Natural killer cell (primary cell): ENCODE data around the gene WNK3. TPM values are rescaled to one million over a fixed set of nuclear protein-coding genes. Genes with fewer than 3 reads are reported as not detected.

Experiments
- ATAC-seq, 3 donors: fragments of 150-1000 bp in 2 of 3; fragments of 200-7000 bp in 1 of 3; cut with Tn5 transposase; 1 replicate in 1 of 3; 2 replicates in 2 of 3; pipeline ENCODE4 v1.10.0; 2021; ENCODE audit warnings: mild to moderate bottlenecking in 2 of 3, moderate library complexity in 2 of 3
- DNase-seq, 2 donors: peaks; one replicate each; pipeline versions ENCODE4 v3.0.0 to v3.0.0-alpha.2; 2013 to 2021; ENCODE audit warnings: mixed read lengths in 1 of 2
- H3K27ac ChIP-seq: one replicate; pipeline ENCODE4 v1.5.1; 2013; ENCODE audit warnings: mild to moderate bottlenecking, low read length
- H3K27me3 ChIP-seq: one replicate; pipeline ENCODE4 v1.6.1; 2013; ENCODE audit warnings: low read length; ENCODE audit not compliant: control insufficient read depth, insufficient read depth
- H3K36me3 ChIP-seq: one replicate; pipeline ENCODE4 v1.6.1; 2013; ENCODE audit warnings: low read length; ENCODE audit not compliant: control insufficient read depth, insufficient read depth
- H3K4me1 ChIP-seq: one replicate; pipeline ENCODE4 v1.6.1; 2013; ENCODE audit warnings: low read length; ENCODE audit not compliant: control insufficient read depth, insufficient read depth
- H3K4me3 ChIP-seq: one replicate; pipeline ENCODE4 v1.5.1; 2013; ENCODE audit warnings: low read length
- H3K9me3 ChIP-seq: one replicate; pipeline ENCODE4 v1.6.1; 2013; ENCODE audit warnings: low read length; ENCODE audit not compliant: control insufficient read depth, insufficient read depth
- H3K27ac Mint-ChIP-seq, 2 donors: one replicate each; pipeline ENCODE4 v1.8.0; 2022; ENCODE audit warnings: mild to moderate bottlenecking in 2 of 2, mixed read lengths in 2 of 2, moderate library complexity in 1 of 2
- H3K27me3 Mint-ChIP-seq, 2 donors: one replicate each; pipeline ENCODE4 v1.8.0; 2022; ENCODE audit warnings: low read depth in 2 of 2, mixed read lengths in 2 of 2
- H3K36me3 Mint-ChIP-seq: one replicate; pipeline ENCODE4 v1.8.0; 2022; ENCODE audit warnings: mixed read lengths
- H3K4me1 Mint-ChIP-seq, 2 donors: one replicate each; pipeline ENCODE4 v1.8.0; 2022; ENCODE audit warnings: mixed read lengths in 2 of 2
- H3K4me3 Mint-ChIP-seq: one replicate; pipeline ENCODE4 v1.8.0; 2022; ENCODE audit warnings: mild to moderate bottlenecking, moderate library complexity, mixed read lengths
- H3K9me3 Mint-ChIP-seq, 2 donors: one replicate each; pipeline ENCODE4 v1.8.0; 2022; ENCODE audit warnings: mixed read lengths in 2 of 2
- WGBS: methylation state at CpG from one replicate; pipeline ENCODE4 v1.1.7; 2013; ENCODE audit warnings: missing lambda C conversion rate; ENCODE audit not compliant: insufficient coverage; 5-methylcytosine and 5-hydroxymethylcytosine counted together
- intact Hi-C: fragments of 100-400 bp; cut with micrococcal nuclease; formaldehyde crosslinking; loops from one replicate; pipeline ENCODE4 v1.14.2; 2022
- total RNA-seq, 4 donors: library from RNA; stranded (reverse); fragments of 120-200 nt in 1 of 4; gene quantifications; one replicate each; pipeline versions ENCODE4 v1.2.3 to v1.2.4, GENCODE V29; 2013 to 2022
- TF ChIP-seq, protein P1 (sequence below): fragments of 200-600 bp; IDR thresholded peaks from one replicate; pipeline ENCODE4 v1.8.0; 2022; ENCODE audit warnings: antibody characterized with exemption

WNK3 gene
- total RNA-seq, 3 donors from 2014 or later (not counting 1 experiment from before 2014, with no cell fraction given), result 0.05 to 0.13 TPM; not detected in 1

DNA sequence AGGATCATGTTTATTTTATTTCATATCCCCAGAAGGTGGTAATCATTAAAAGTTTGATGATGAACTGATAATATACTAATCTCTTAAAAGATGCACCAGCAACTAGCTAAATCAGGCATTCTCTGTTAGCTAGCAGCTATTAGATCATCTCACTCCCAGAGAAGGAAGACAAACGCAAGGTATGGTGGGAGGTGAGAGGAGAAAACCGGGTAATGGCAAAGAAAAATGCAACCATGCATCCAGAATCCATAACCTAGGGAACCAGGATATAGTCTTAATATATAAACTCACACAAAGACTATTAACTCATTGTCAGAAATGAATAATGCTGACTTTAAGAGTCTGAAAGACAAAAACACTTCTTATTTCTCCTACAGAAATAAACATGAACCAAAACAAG is 66.1 kb downstream of the WNK3 start:
- TF ChIP-seq, protein P1, sequence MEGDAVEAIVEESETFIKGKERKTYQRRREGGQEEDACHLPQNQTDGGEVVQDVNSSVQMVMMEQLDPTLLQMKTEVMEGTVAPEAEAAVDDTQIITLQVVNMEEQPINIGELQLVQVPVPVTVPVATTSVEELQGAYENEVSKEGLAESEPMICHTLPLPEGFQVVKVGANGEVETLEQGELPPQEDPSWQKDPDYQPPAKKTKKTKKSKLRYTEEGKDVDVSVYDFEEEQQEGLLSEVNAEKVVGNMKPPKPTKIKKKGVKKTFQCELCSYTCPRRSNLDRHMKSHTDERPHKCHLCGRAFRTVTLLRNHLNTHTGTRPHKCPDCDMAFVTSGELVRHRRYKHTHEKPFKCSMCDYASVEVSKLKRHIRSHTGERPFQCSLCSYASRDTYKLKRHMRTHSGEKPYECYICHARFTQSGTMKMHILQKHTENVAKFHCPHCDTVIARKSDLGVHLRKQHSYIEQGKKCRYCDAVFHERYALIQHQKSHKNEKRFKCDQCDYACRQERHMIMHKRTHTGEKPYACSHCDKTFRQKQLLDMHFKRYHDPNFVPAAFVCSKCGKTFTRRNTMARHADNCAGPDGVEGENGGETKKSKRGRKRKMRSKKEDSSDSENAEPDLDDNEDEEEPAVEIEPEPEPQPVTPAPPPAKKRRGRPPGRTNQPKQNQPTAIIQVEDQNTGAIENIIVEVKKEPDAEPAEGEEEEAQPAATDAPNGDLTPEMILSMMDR, result no peak
- Mint-ChIP-seq H3K36me3 (no peaks in the 10 kb centered on the region), H3K27me3 (peaks cover 6 to 46% of the 10 kb centered on the region in 2 donors)

DNA sequence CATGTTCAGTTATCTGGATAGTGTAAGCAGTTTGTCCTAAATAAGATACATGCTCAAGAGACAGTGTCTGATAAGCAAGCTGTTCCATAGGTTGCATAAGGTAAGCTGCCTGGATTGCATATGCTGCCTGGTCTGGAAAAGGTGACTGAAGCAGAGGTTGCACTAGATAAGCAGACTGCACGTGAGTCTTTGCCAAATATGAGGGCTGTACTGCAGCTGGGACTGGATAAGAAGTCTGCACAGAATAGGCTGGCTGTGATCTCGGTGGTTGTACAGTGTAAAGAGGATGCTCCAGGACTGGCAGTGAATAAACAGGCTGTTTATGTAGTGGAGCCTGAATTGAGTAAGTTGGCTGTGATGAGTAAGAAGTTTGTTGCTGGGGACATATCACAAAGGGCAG is 68.9 kb downstream of the WNK3 start:
- DNase-seq, result no peak
- H3K9me3 ChIP-seq, result no peaks in the 10 kb centered on the region
- Mint-ChIP-seq H3K27me3 (peaks cover 0 to 49% of the 10 kb centered on the region in 2 donors), H3K36me3 (no peaks in the 10 kb centered on the region), H3K4me3 (no peak overlapping the region), H3K4me1 (no peaks in the 10 kb centered on the region), H3K9me3 (no peaks in the 10 kb centered on the region), H3K27ac (no peak overlapping the region)
- H3K36me3 ChIP-seq, result no peaks in the 10 kb centered on the region
- H3K4me3 ChIP-seq, result no peak overlapping the region
- ATAC-seq, result no peak
- no peaks in the 10 kb centered on the region for H3K27me3 ChIP-seq
- WGBS, result 74% methylated on average over 2 of the region's 2 CpGs
- no peaks in the 10 kb centered on the region for H3K4me1 ChIP-seq
- TF ChIP-seq, protein P1, result no peak
- intact Hi-C loops, result no loop called here
- no peak overlapping the region for H3K27ac ChIP-seq

More for the DNA sequence above, 66.1 kb downstream of the WNK3 start:
- no peak for DNase-seq
- intact Hi-C loops, result no loop called here
- H3K36me3 ChIP-seq, result no peaks in the 10 kb centered on the region
- no peaks in the 10 kb centered on the region for H3K9me3 ChIP-seq
- H3K4me3 ChIP-seq, result no peak overlapping the region
- ATAC-seq, result no peak
- Mint-ChIP-seq H3K9me3 (no peaks in the 10 kb centered on the region), H3K4me3 (no peak overlapping the region), H3K4me1 (no peaks in the 10 kb centered on the region), H3K27ac (no peak overlapping the region)
- no peaks in the 10 kb centered on the region for H3K27me3 ChIP-seq
- no peak overlapping the region for H3K27ac ChIP-seq
- no CpG with 5 or more reads among the region's 2 CpGs for WGBS
- H3K4me1 ChIP-seq, result no peaks in the 10 kb centered on the region

DNA sequence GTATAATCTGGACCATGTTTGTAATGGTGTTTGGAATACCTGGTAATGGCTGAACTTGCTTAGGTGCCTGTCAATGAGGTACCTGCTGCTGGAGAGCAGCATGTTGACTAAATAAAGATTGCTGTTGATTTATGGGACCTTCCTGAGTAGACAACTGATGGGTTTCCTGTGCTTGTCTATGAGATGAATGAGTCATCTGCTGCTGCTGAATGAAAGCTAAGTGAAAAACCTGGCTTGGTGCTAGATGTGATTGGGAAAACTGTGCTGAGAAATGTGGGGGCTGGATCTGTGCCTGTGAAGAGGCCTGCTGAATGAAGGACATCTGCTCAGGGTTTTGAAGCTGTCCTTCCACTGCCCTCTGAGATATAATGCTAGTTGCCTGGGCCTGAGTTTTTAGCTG is 69.6 kb downstream of the WNK3 start:
- no peaks in the 10 kb centered on the region for H3K36me3 Mint-ChIP-seq
- no peak for ATAC-seq
- no peak for DNase-seq

DNA sequence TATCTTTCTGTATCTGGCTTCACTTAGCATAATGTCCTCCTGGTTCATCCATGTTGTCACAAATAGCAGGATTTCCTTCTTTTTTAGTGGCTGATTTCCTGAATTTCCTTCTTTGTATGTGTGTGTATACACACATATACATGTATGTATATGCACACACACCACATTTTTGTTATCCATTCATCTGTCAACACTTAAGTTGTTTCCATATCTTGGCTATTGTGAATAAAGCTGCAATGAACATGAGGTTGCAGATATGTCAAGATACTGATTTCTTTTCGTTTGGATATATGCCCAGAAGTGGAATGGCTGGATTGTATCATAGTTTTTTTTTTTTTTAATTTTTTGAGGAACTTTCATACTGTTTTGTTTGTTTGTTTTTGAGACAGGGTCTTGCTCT is 76.2 kb downstream of the WNK3 start:
- H3K27me3 ChIP-seq, result no peaks in the 10 kb centered on the region
- H3K36me3 ChIP-seq, result no peaks in the 10 kb centered on the region
- intact Hi-C loops, result no loop called here
- WGBS, result 92% methylated on average over 1 of the region's 1 CpG
- Mint-ChIP-seq H3K4me3 (no peak overlapping the region), H3K9me3 (no peaks in the 10 kb centered on the region), H3K4me1 (no peaks in the 10 kb centered on the region), H3K27me3 (peaks cover 0 to 10% of the 10 kb centered on the region in 2 donors), H3K36me3 (no peaks in the 10 kb centered on the region), H3K27ac (no peak overlapping the region)
- H3K4me1 ChIP-seq, result no peaks in the 10 kb centered on the region
- H3K9me3 ChIP-seq, result no peaks in the 10 kb centered on the region
- H3K4me3 ChIP-seq, result no peak overlapping the region
- DNase-seq (no peak), ATAC-seq (no peak)
- TF ChIP-seq, protein P1, result no peak
- no peak overlapping the region for H3K27ac ChIP-seq

More for the DNA sequence above, 69.6 kb downstream of the WNK3 start:
- H3K36me3 ChIP-seq, result no peaks in the 10 kb centered on the region
- Mint-ChIP-seq H3K27ac (no peak overlapping the region), H3K4me1 (no peaks in the 10 kb centered on the region), H3K27me3 (peaks cover 0 to 49% of the 10 kb centered on the region in 2 donors), H3K9me3 (no peaks in the 10 kb centered on the region), H3K4me3 (no peak overlapping the region)
- intact Hi-C loops, result no loop called here
- no peak overlapping the region for H3K4me3 ChIP-seq
- no peaks in the 10 kb centered on the region for H3K9me3 ChIP-seq
- TF ChIP-seq, protein P1, result no peak
- H3K27me3 ChIP-seq, result no peaks in the 10 kb centered on the region
- H3K4me1 ChIP-seq, result no peaks in the 10 kb centered on the region
- no peak overlapping the region for H3K27ac ChIP-seq
